Peyer's patch (tissue), 4 donors: ENCODE results near the gene ZFPM1.

Source experiments
- POLR2A ChIP-seq, 2 donors: fragments of 450-650 bp; IDR thresholded peaks; one replicate each; pipeline ENCODE4 v1.5.1; 2017; ENCODE audit warnings: antibody characterized with exemption in 2 of 2, mild to moderate bottlenecking in 2 of 2, moderate library complexity in 2 of 2
- TF ChIP-seq, protein P1 (sequence below), 6 experiments: fragments of 450-650 bp in 4 of 6; fragments of 200-600 bp in 2 of 6; sonication (generic) in 1 of 6; IDR thresholded peaks; one replicate each; pipeline ENCODE4 v1.5.1; 2017 to 2019; ENCODE audit warnings: antibody characterized with exemption in 6 of 6, mild to moderate bottlenecking in 3 of 6, moderate library complexity in 1 of 6

DNA sequence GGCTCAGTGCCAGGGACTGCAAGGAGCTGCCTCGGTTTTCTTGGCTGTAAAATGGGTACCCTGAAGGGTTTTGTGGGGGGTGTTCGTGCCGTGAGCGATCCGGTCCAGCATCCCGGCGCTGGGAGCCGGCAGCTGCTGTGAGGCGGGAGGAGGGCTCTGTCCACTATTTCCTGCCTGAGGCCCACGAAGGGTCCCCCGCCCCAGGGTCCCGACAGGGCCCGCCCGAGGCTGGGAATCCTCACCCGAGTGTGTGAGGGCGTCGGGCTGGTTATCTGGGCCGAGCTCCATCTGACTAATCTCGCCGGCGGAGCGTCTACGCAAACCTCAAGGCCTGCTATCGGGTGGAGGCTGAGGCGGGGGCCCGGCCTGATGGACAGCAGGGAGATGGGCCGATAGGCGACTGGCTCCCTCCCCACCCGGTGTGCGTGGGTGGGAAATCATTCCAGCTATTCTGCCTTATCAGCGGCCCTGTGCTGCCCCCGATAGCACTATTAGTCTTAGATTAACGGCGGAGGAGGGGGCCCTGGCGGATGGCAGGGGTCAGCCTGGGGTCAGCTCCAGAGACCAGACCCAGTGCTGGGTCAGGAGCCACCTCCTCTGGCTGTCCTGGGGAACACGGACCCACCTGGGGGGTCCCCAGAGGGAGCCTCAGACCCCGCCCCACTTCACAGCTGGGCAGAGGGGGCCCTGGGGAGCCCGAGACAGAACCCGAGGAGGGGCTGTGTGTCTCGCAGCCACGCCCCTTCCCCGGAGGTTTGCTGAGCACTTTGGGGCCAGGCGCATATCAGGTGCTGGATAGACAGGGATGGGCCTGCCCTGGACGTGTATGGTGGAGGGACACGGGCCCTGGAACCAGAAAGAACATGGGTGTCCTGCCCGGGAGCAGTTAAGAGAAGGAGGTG lies 44.7 kb downstream of the ZFPM1 start:
- TF ChIP-seq, protein P1, sequence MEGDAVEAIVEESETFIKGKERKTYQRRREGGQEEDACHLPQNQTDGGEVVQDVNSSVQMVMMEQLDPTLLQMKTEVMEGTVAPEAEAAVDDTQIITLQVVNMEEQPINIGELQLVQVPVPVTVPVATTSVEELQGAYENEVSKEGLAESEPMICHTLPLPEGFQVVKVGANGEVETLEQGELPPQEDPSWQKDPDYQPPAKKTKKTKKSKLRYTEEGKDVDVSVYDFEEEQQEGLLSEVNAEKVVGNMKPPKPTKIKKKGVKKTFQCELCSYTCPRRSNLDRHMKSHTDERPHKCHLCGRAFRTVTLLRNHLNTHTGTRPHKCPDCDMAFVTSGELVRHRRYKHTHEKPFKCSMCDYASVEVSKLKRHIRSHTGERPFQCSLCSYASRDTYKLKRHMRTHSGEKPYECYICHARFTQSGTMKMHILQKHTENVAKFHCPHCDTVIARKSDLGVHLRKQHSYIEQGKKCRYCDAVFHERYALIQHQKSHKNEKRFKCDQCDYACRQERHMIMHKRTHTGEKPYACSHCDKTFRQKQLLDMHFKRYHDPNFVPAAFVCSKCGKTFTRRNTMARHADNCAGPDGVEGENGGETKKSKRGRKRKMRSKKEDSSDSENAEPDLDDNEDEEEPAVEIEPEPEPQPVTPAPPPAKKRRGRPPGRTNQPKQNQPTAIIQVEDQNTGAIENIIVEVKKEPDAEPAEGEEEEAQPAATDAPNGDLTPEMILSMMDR (IDR thresholded peaks at IDR 0.05): no peak
- TF ChIP-seq POLR2A (IDR thresholded peaks at IDR 0.05): no peak
